ENCODE results near the gene CKB.

CKB gene

GRCh38 chr14:103489621-103490020 lies 33.0 kb downstream of the CKB start:
- no peak for DNase-seq (ENCODE audit: extremely low read depth, insufficient read length)

GRCh38 chr14:103488960-103489359 lies 33.7 kb downstream of the CKB start:
- TF ChIP-seq, protein P1, sequence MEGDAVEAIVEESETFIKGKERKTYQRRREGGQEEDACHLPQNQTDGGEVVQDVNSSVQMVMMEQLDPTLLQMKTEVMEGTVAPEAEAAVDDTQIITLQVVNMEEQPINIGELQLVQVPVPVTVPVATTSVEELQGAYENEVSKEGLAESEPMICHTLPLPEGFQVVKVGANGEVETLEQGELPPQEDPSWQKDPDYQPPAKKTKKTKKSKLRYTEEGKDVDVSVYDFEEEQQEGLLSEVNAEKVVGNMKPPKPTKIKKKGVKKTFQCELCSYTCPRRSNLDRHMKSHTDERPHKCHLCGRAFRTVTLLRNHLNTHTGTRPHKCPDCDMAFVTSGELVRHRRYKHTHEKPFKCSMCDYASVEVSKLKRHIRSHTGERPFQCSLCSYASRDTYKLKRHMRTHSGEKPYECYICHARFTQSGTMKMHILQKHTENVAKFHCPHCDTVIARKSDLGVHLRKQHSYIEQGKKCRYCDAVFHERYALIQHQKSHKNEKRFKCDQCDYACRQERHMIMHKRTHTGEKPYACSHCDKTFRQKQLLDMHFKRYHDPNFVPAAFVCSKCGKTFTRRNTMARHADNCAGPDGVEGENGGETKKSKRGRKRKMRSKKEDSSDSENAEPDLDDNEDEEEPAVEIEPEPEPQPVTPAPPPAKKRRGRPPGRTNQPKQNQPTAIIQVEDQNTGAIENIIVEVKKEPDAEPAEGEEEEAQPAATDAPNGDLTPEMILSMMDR (IDR thresholded peaks at IDR 0.05; ENCODE audit: insufficient read depth, low read length, poor library complexity, severe bottlenecking) = no peak
- no peak for DNase-seq (ENCODE audit: extremely low read depth, insufficient read length)
- peaks cover 10% of the 10 kb centered on the region for H3K36me3 ChIP-seq (ENCODE audit: control insufficient read depth, insufficient read depth, low read length)
- H3K27me3 ChIP-seq (replicated peaks; ENCODE audit: control insufficient read depth, insufficient read depth, low read length) = no peaks in the 10 kb centered on the region
- no peak overlapping the region for H3K4me3 ChIP-seq (replicated peaks; ENCODE audit: low read depth, low read length)

More at GRCh38 chr14:103489621-103490020, 33.0 kb downstream of the CKB start:
- TF ChIP-seq, protein P1 (IDR thresholded peaks at IDR 0.05; ENCODE audit: insufficient read depth, low read length, poor library complexity, severe bottlenecking) = no peak
- Histone ChIP-seq H3K36me3 (ENCODE audit: control insufficient read depth, insufficient read depth, low read length) (peaks cover 10% of the 10 kb centered on the region), H3K4me3 (replicated peaks; ENCODE audit: low read depth, low read length) (no peak overlapping the region), H3K27me3 (replicated peaks; ENCODE audit: control insufficient read depth, insufficient read depth, low read length) (no peaks in the 10 kb centered on the region)

- H3K27me3 ChIP-seq (replicated peaks; ENCODE audit: control insufficient read depth, insufficient read depth, low read length) = no peaks in the 10 kb centered on the region
- TF ChIP-seq, protein P1 (IDR thresholded peaks at IDR 0.05; ENCODE audit: insufficient read depth, low read length, poor library complexity, severe bottlenecking) = no peak
- no peak overlapping the region for H3K4me3 ChIP-seq (replicated peaks; ENCODE audit: low read depth, low read length)
- H3K36me3 ChIP-seq (ENCODE audit: control insufficient read depth, insufficient read depth, low read length) = peaks cover 7% of the 10 kb centered on the region
- no peak for DNase-seq (ENCODE audit: extremely low read depth, insufficient read length)
Measured at GRCh38 chr14:103488071-103488470, 34.6 kb downstream of the CKB start.

- H3K27me3 ChIP-seq (replicated peaks; ENCODE audit: control insufficient read depth, insufficient read depth, low read length) = no peaks in the 10 kb centered on the region
- no peak overlapping the region for H3K4me3 ChIP-seq (replicated peaks; ENCODE audit: low read depth, low read length)
- peaks cover 7% of the 10 kb centered on the region for H3K36me3 ChIP-seq (ENCODE audit: control insufficient read depth, insufficient read depth, low read length)
- no peak for DNase-seq (ENCODE audit: extremely low read depth, insufficient read length)
- TF ChIP-seq, protein P1 (IDR thresholded peaks at IDR 0.05; ENCODE audit: insufficient read depth, low read length, poor library complexity, severe bottlenecking) = no peak
Measured at GRCh38 chr14:103485504-103485903, 37.1 kb downstream of the CKB start.

DNA sequence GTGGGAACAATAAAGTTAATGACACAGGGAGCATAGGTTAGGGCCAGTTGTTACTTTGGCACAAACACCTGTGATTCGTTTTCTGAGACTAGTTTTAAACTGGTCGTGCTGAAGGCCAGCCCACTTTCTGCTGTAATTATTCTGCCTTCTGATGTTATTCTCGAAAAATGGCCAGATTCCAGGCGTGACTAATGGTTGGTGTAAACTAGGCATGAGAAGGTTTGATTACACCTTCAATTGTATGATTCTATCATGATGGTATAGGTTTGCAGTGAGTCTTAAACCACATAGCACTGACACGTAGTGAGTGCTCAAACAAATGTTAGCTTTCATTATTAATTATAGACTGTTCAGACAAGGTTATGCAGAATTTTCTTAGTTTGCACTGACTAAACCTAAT lies 39.0 kb downstream of the CKB start:
- DNase-seq (ENCODE audit: extremely low read depth, insufficient read length) = no peak
- peaks cover 7% of the 10 kb centered on the region for H3K36me3 ChIP-seq (ENCODE audit: control insufficient read depth, insufficient read depth, low read length)
- no peak overlapping the region for H3K4me3 ChIP-seq (replicated peaks; ENCODE audit: low read depth, low read length)
- TF ChIP-seq, protein P1 (IDR thresholded peaks at IDR 0.05; ENCODE audit: insufficient read depth, low read length, poor library complexity, severe bottlenecking) = no peak
- no peaks in the 10 kb centered on the region for H3K27me3 ChIP-seq (replicated peaks; ENCODE audit: control insufficient read depth, insufficient read depth, low read length)

- no peak for DNase-seq (ENCODE audit: extremely low read depth, insufficient read length)
- peaks cover 10% of the 10 kb centered on the region for H3K36me3 ChIP-seq (ENCODE audit: control insufficient read depth, insufficient read depth, low read length)
Measured at GRCh38 chr14:103480595-103480994, 42.0 kb downstream of the CKB start.

More at GRCh38 chr14:103480595-103480994, 42.0 kb downstream of the CKB start:
- TF ChIP-seq, protein P1 (IDR thresholded peaks at IDR 0.05; ENCODE audit: insufficient read depth, low read length, poor library complexity, severe bottlenecking) = no peak
- Histone ChIP-seq H3K27me3 (replicated peaks; ENCODE audit: control insufficient read depth, insufficient read depth, low read length) (no peaks in the 10 kb centered on the region), H3K4me3 (replicated peaks; ENCODE audit: low read depth, low read length) (no peak overlapping the region)

All from GM06990 (cell line).